ENCODE measurements around the gene DTYMK. TPM values are rescaled to one million over a fixed set of nuclear protein-coding genes. Genes with fewer than 3 reads are reported as not detected.

The DTYMK gene
- total and polyA plus RNA-seq, 2 of the 4 experiments (the other 2 are of a cell fraction), result 31.7 to 50.1 TPM

Other genes starting within 250 kb of the DTYMK start
- 203 and 258 TPM in 2 replicates for gene STK25, start 178.2 kb downstream of the DTYMK start, total RNA-seq (2012; rRNA removed)
- gene STK25, start 178.2 kb downstream of the DTYMK start, polyA plus RNA-seq (2012; rRNA removed), result 392 and 417 TPM in 2 replicates
- gene BOK, start 128.1 kb downstream of the DTYMK start, total RNA-seq (2012; rRNA removed), result 13.3 and 15.8 TPM in 2 replicates
- gene BOK, start 128.1 kb downstream of the DTYMK start, polyA plus RNA-seq (2012; rRNA removed), result 34.4 and 37.4 TPM in 2 replicates
- 33.9 and 42.2 TPM in 2 replicates for gene THAP4, start 49.7 kb downstream of the DTYMK start, total RNA-seq (2012; rRNA removed)
- 55.1 and 60.3 TPM in 2 replicates for gene THAP4, start 49.7 kb downstream of the DTYMK start, polyA plus RNA-seq (2012; rRNA removed)
- 102 and 146 TPM in 2 replicates for gene ATG4B, start 49.1 kb downstream of the DTYMK start, total RNA-seq (2012; rRNA removed)
- 98.4 and 113 TPM in 2 replicates for gene ATG4B, start 49.1 kb downstream of the DTYMK start, polyA plus RNA-seq (2012; rRNA removed)
- gene ING5, start 15.2 kb upstream of the DTYMK start, total RNA-seq (2012; rRNA removed), result 16.7 and 38.9 TPM in 2 replicates
- gene ING5, start 15.2 kb upstream of the DTYMK start, polyA plus RNA-seq (2012; rRNA removed), result 36.1 and 36.5 TPM in 2 replicates
- 6.3 and 8.3 TPM in 2 replicates for gene D2HGDH, start 47.8 kb upstream of the DTYMK start, total RNA-seq (2012; rRNA removed)
- gene D2HGDH, start 47.8 kb upstream of the DTYMK start, polyA plus RNA-seq (2012; rRNA removed), result 22.1 and 23.0 TPM in 2 replicates
- not detected in 2 replicates for gene GAL3ST2, start 90.0 kb upstream of the DTYMK start, total RNA-seq (2012; rRNA removed)
- gene GAL3ST2, start 90.0 kb upstream of the DTYMK start, polyA plus RNA-seq (2012; rRNA removed), result 0.07 TPM in 1 of 2 replicates, not detected in the other
- gene NEU4, start 122.4 kb upstream of the DTYMK start, total RNA-seq (2012; rRNA removed), result not detected in 2 replicates
- not detected in 2 replicates for gene NEU4, start 122.4 kb upstream of the DTYMK start, polyA plus RNA-seq (2012; rRNA removed)
- gene PDCD1, start 172.1 kb upstream of the DTYMK start, total RNA-seq (2012; rRNA removed), result not detected in 2 replicates
- not detected in 2 replicates for gene PDCD1, start 172.1 kb upstream of the DTYMK start, polyA plus RNA-seq (2012; rRNA removed)
- gene RTP5, start 182.9 kb upstream of the DTYMK start, total RNA-seq (2012; rRNA removed), result not detected in 2 replicates
- gene RTP5, start 182.9 kb upstream of the DTYMK start, polyA plus RNA-seq (2012; rRNA removed), result not detected in 2 replicates